Prostate gland (tissue), 2 donors: ENCODE data around the gene CCDC92B. TPM values are rescaled to one million over a fixed set of nuclear protein-coding genes. Genes with fewer than 3 reads are reported as not detected.

Source experiments
- DNase-seq: peaks from one replicate; pipeline ENCODE4 v3.0.0-alpha.2; 2019; ENCODE audit warnings: low spot score
- H3K27ac ChIP-seq, 2 donors: fragments of 200-600 bp; sonication (generic); 2 replicates each; pipeline ENCODE4 v1.5.1; 2017 to 2019
- H3K27me3 ChIP-seq: fragments of 200-600 bp; sonication (generic); replicated peaks from 2 replicates; pipeline ENCODE4 v1.5.1; 2019; ENCODE audit not compliant: insufficient read depth
- H3K36me3 ChIP-seq, 2 donors: fragments of 200-600 bp; sonication (generic); 1 replicate in 1 of 2; 2 replicates in 1 of 2; pipeline versions ENCODE4 v1.5.1 to v1.8.1; 2017 to 2019
- H3K4me1 ChIP-seq: fragments of 200-600 bp; sonication (generic); replicated peaks from 2 replicates; pipeline ENCODE4 v1.5.1; 2019
- H3K4me3 ChIP-seq, 2 donors: fragments of 200-600 bp; sonication (generic); 2 replicates each; pipeline ENCODE4 v1.5.1; 2017 to 2019
- H3K9me3 ChIP-seq: fragments of 200-600 bp; sonication (generic); 2 replicates; pipeline ENCODE4 v1.5.1; 2017
- CTCF ChIP-seq, 4 experiments: fragments of 200-600 bp in 2 of 4; fragments of 450-650 bp in 2 of 4; sonication (generic) in 2 of 4; IDR thresholded peaks; 1 replicate in 3 of 4; 2 replicates in 1 of 4; pipeline ENCODE4 v1.5.1; 2016 to 2019; ENCODE audit warnings: antibody characterized with exemption in 4 of 4, mild to moderate bottlenecking in 2 of 4, moderate library complexity in 2 of 4
- POLR2A ChIP-seq: fragments of 450-650 bp; IDR thresholded peaks from one replicate; pipeline ENCODE4 v1.6.1; 2016; ENCODE audit warnings: antibody characterized with exemption, mild to moderate bottlenecking
- POLR2AphosphoS5 ChIP-seq: sonication (generic); formaldehyde crosslinking; IDR thresholded peaks from one replicate; pipeline ENCODE4 v1.6.1; 2017; ENCODE audit warnings: antibody characterized with exemption
- WGBS: methylation state at CpG from one replicate; pipeline ENCODE4 v1.1.5; 2018; 5-methylcytosine and 5-hydroxymethylcytosine counted together
- intact Hi-C: fragments of 100-400 bp; cut with DNase I; formaldehyde crosslinking; loops from one replicate; pipeline ENCODE4 v1.14.2; 2022
- total RNA-seq, 2 donors: library from RNA; depleted of rRNA; stranded (reverse); fragments of >200 nt; gene quantifications; one replicate each; pipeline ENCODE4 v1.1.0, GENCODE V29; 2016

Gene CCDC92B
- total RNA-seq, 2 donors from 2014 or later: 1.9 TPM; not detected in 1

- 69% methylated on average over 27 of the region's 39 CpGs for WGBS
- H3K4me1 ChIP-seq: no peaks in the 10 kb centered on the region
Observed at GRCh38 chr17:2796164-2797125, 47.0 kb upstream of the CCDC92B start, which contains the start of gene RAP1GAP2. Gene RAP1GAP2, plus strand, starts transcription at chr17:2796438. Its CDS starts 90 bp downstream, at chr17:2796528.

GRCh38 chr17:2795441-2796163 is 46.1 kb upstream of the CCDC92B start:
- TF ChIP-seq POLR2AphosphoS5 (no peak), CTCF (IDR thresholded peaks at IDR 0.05) (no peak), POLR2A (no peak)
- H3K4me3 ChIP-seq: no peak overlapping the region
- no peaks in the 10 kb centered on the region for H3K4me1 ChIP-seq
- DNase-seq: no peak
- 89% methylated on average over 28 of the region's 28 CpGs for WGBS
- intact Hi-C loops: no loop called here
- no peak overlapping the region for H3K27ac ChIP-seq
- H3K36me3 ChIP-seq: no peaks in the 10 kb centered on the region
- no peaks in the 10 kb centered on the region for H3K9me3 ChIP-seq
- peaks cover 4% of the 10 kb centered on the region for H3K27me3 ChIP-seq

More at GRCh38 chr17:2796164-2797125, 47.0 kb upstream of the CCDC92B start, which contains the start of gene RAP1GAP2:
- DNase-seq: no peak
- Histone ChIP-seq H3K4me3 (no peak within 1 kb of the TSS), H3K27ac (no peak within 1 kb of the TSS), H3K27me3 (peaks cover 4% of the 10 kb centered on the region), H3K36me3 (no peaks in the 10 kb centered on the region), H3K9me3 (no peaks in the 10 kb centered on the region)
- TF ChIP-seq POLR2A (no peak), POLR2AphosphoS5 (no peak), CTCF (IDR thresholded peaks at IDR 0.05) (no peak)
- intact Hi-C loops: no loop called here

- TF ChIP-seq POLR2AphosphoS5: no peak
- no peak for TF ChIP-seq CTCF (IDR thresholded peaks at IDR 0.05)
- no peak for TF ChIP-seq POLR2A
- peaks cover 4% of the 10 kb centered on the region for H3K27me3 ChIP-seq
- H3K27ac ChIP-seq: no peak overlapping the region
- no peak for DNase-seq
- no peaks in the 10 kb centered on the region for H3K4me1 ChIP-seq
- no peaks in the 10 kb centered on the region for H3K36me3 ChIP-seq
- WGBS: 81% methylated on average over 6 of the region's 6 CpGs
- H3K4me3 ChIP-seq: no peak overlapping the region
- intact Hi-C loops: no loop called here
- H3K9me3 ChIP-seq: no peaks in the 10 kb centered on the region
Observed at GRCh38 chr17:2794111-2794803, 44.8 kb upstream of the CCDC92B start.

GRCh38 chr17:2792366-2793169 is 43.1 kb upstream of the CCDC92B start:
- no peaks in the 10 kb centered on the region for H3K9me3 ChIP-seq
- H3K27me3 ChIP-seq: peaks cover 4% of the 10 kb centered on the region
- TF ChIP-seq POLR2AphosphoS5 (no peak), CTCF (IDR thresholded peaks at IDR 0.05) (no peak), POLR2A (no peak)
- no peaks in the 10 kb centered on the region for H3K36me3 ChIP-seq
- no peak overlapping the region for H3K27ac ChIP-seq
- 66% methylated on average over 23 of the region's 24 CpGs for WGBS
- H3K4me1 ChIP-seq: no peaks in the 10 kb centered on the region
- intact Hi-C loops: no loop called here
- no peak for DNase-seq
- H3K4me3 ChIP-seq: no peak overlapping the region
